Measurements from ENCODE around the gene IDH3A. TPM values are rescaled to one million over a fixed set of nuclear protein-coding genes. Genes with fewer than 3 reads are reported as not detected.

IDH3A gene
- total RNA-seq, 1 experiment from 2014 or later: 67.3 TPM

DNA sequence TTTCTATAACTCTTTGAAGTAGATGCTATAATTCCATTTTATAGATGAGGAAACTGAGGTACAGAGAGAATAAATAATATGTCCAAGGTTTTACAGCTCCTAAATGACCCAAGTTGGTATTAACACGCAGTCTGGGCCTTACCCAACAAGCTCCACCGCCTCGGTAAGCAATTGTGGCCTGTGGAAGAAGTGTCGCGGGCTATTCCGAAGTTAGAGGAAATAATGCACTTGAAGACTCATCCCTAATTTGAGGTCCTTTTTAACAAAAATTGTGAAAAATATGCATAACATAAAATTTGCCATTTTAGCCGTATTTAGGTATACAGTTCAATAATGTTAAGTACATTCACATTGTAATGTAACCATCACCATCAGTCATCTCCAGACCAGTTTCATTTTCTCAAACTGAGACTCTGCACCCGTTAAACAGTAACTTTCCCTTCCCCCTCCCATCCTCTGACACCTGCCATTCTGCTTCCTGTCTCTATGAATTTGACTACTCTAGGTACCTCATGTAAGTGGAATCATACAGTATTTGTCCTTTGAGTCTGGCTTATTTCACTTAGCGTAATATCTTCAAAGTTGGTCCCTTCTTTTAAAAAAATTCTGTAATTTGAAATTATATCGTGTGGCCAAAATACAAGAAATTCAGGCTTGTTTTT, 18.2 kb downstream of the IDH3A start:
- H3K27me3 ChIP-seq (replicated peaks; ENCODE audit: control insufficient read depth, insufficient read depth, low read length): no peaks in the 10 kb centered on the region
- no peak overlapping the region for H3K4me3 ChIP-seq (ENCODE audit: low read depth, low read length)
- H3K9me3 ChIP-seq: no peaks in the 10 kb centered on the region
- H3K36me3 Mint-ChIP-seq (ENCODE audit: insufficient read depth, unreplicated experiment): peaks cover 35% of the 10 kb centered on the region
- DNase-seq: no peak
- no peaks in the 10 kb centered on the region for H3K4me1 Mint-ChIP-seq (ENCODE audit: low read depth, unreplicated experiment)
- POLR2A ChIA-PET: no interaction called here
- no peak overlapping the region for H3K4me3 Mint-ChIP-seq (ENCODE audit: unreplicated experiment)
- H3K4me1 ChIP-seq: no peaks in the 10 kb centered on the region
- intact Hi-C loops (cut with micrococcal nuclease; ENCODE audit: unreplicated experiment): no loop called here
- H3K36me3 ChIP-seq (ENCODE audit: control insufficient read depth, insufficient read depth, low read length): no peaks in the 10 kb centered on the region
- no peak overlapping the region for H3K27ac Mint-ChIP-seq (ENCODE audit: unreplicated experiment)
- TF ChIP-seq, protein P1, sequence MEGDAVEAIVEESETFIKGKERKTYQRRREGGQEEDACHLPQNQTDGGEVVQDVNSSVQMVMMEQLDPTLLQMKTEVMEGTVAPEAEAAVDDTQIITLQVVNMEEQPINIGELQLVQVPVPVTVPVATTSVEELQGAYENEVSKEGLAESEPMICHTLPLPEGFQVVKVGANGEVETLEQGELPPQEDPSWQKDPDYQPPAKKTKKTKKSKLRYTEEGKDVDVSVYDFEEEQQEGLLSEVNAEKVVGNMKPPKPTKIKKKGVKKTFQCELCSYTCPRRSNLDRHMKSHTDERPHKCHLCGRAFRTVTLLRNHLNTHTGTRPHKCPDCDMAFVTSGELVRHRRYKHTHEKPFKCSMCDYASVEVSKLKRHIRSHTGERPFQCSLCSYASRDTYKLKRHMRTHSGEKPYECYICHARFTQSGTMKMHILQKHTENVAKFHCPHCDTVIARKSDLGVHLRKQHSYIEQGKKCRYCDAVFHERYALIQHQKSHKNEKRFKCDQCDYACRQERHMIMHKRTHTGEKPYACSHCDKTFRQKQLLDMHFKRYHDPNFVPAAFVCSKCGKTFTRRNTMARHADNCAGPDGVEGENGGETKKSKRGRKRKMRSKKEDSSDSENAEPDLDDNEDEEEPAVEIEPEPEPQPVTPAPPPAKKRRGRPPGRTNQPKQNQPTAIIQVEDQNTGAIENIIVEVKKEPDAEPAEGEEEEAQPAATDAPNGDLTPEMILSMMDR (IDR thresholded peaks at IDR 0.05; ENCODE audit: insufficient read depth in 1 of 2, low read depth in 1 of 2, low read length in 1 of 2, severe bottlenecking in 1 of 2, unreplicated experiment in 1 of 2): no peak
- CTCF ChIA-PET: no interaction called here
- no TSS peak for BruUV-seq (replicated peaks)
- H3K27me3 Mint-ChIP-seq (ENCODE audit: insufficient read depth, unreplicated experiment): no peaks in the 10 kb centered on the region
- H3K9me3 Mint-ChIP-seq (ENCODE audit: unreplicated experiment): no peaks in the 10 kb centered on the region

DNA sequence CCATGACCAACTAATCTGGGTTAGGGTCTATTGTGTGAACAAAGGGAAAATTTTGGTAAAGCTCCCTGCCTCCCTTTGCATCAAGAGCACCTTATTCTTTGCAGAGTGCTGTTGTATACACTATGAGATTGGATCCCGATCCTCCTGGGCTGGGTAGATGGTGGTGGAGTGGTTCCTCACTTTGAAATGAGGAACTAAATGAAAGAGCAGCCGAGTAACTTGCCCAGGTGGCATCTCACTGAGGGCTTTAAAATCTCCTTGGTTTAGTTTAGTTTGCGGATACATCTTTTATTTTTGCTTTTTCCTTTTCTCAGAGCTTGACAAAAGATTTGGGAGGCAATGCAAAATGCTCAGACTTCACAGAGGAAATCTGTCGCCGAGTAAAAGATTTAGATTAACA, 19.4 kb downstream of the IDH3A start:
- no TSS peak for BruUV-seq (replicated peaks)
- H3K4me1 ChIP-seq: no peaks in the 10 kb centered on the region
- no peaks in the 10 kb centered on the region for H3K9me3 ChIP-seq
- Mint-ChIP-seq H3K4me3 (ENCODE audit: unreplicated experiment) (no peak overlapping the region), H3K27ac (ENCODE audit: unreplicated experiment) (no peak overlapping the region), H3K9me3 (ENCODE audit: unreplicated experiment) (no peaks in the 10 kb centered on the region), H3K4me1 (ENCODE audit: low read depth, unreplicated experiment) (no peaks in the 10 kb centered on the region), H3K27me3 (ENCODE audit: insufficient read depth, unreplicated experiment) (no peaks in the 10 kb centered on the region), H3K36me3 (ENCODE audit: insufficient read depth, unreplicated experiment) (peaks cover 35% of the 10 kb centered on the region)
- intact Hi-C loops (cut with micrococcal nuclease; ENCODE audit: unreplicated experiment): no loop called here
- no peaks in the 10 kb centered on the region for H3K36me3 ChIP-seq (ENCODE audit: control insufficient read depth, insufficient read depth, low read length)
- TF ChIP-seq, protein P1 (IDR thresholded peaks at IDR 0.05; ENCODE audit: insufficient read depth in 1 of 2, low read depth in 1 of 2, low read length in 1 of 2, severe bottlenecking in 1 of 2, unreplicated experiment in 1 of 2): no peak
- ChIA-PET CTCF (no interaction called here), POLR2A (no interaction called here)
- H3K27me3 ChIP-seq (replicated peaks; ENCODE audit: control insufficient read depth, insufficient read depth, low read length): no peaks in the 10 kb centered on the region
- H3K4me3 ChIP-seq (ENCODE audit: low read depth, low read length): no peak overlapping the region
- no peak for DNase-seq

DNA sequence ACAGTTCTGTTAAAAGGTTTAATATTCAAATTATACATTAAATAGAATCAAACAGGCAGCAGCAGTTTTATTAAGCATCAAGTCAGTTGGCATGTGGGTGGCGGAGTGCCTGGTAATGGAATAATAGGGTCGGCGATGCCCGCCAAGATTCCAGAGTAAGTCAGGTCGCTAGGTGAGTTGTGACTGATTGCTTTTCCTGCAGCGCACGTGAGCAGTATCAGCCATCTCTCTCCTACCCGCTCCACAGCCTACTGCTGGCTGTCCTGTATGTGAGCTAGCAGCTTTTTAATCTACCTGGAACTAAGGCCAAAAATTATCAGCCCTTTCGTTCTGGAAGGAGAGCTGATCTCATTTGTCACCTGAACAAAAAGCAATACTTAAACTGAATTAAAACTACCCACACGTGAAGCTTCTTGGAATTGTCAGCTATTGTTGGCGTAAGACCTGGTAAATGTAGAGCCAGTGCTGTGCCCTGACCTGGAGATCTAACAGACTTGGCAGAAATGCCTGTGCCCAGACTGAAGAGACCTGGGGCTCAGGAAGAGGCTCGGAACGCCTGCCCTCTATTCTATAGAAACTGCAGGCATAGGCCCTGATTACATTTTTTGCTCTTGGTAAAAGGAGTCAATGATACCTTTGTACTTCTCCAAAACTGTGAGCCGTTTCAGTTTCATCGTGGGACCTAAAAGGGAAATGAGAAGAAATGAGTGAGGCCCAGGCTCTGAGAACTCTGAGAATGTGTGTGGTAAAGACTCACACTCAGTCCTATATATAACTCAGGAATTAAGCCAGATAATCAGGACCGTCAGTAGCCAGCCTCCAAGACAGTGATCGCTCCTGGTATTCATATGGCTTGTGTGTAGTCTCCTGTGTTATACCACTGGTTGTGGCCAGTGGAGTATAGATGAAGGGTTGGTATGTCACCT, 21.9 kb downstream of the IDH3A start:
- H3K36me3 ChIP-seq (ENCODE audit: control insufficient read depth, insufficient read depth, low read length): no peaks in the 10 kb centered on the region
- Mint-ChIP-seq H3K9me3 (ENCODE audit: unreplicated experiment) (no peaks in the 10 kb centered on the region), H3K27ac (ENCODE audit: unreplicated experiment) (no peak overlapping the region), H3K4me1 (ENCODE audit: low read depth, unreplicated experiment) (no peaks in the 10 kb centered on the region), H3K4me3 (ENCODE audit: unreplicated experiment) (no peak overlapping the region), H3K27me3 (ENCODE audit: insufficient read depth, unreplicated experiment) (no peaks in the 10 kb centered on the region), H3K36me3 (ENCODE audit: insufficient read depth, unreplicated experiment) (peaks cover 18% of the 10 kb centered on the region)
- no peak for DNase-seq
- intact Hi-C loops (cut with micrococcal nuclease; ENCODE audit: unreplicated experiment): no loop called here
- H3K4me1 ChIP-seq: no peaks in the 10 kb centered on the region
- BruUV-seq (replicated peaks): no TSS peak
- POLR2A ChIA-PET: no interaction called here
- CTCF ChIA-PET: no interaction called here
- no peak overlapping the region for H3K4me3 ChIP-seq (ENCODE audit: low read depth, low read length)
- no peaks in the 10 kb centered on the region for H3K9me3 ChIP-seq
- no peaks in the 10 kb centered on the region for H3K27me3 ChIP-seq (replicated peaks; ENCODE audit: control insufficient read depth, insufficient read depth, low read length)
- TF ChIP-seq, protein P1 (IDR thresholded peaks at IDR 0.05; ENCODE audit: insufficient read depth in 1 of 2, low read depth in 1 of 2, low read length in 1 of 2, severe bottlenecking in 1 of 2, unreplicated experiment in 1 of 2): no peak
